Right renal cortex interstitium (tissue), 3 donors: ENCODE results near the gene ARID1B. TPM values are rescaled to one million over a fixed set of nuclear protein-coding genes. Genes with fewer than 3 reads are reported as not detected.
"Not testable (repeated sequence)": the region's sequence is repeated elsewhere in the genome, so short reads cannot be mapped to it uniquely, and the experiment has no call there.

Source experiments
- DNase-seq, 3 donors: peaks; one replicate each; pipeline ENCODE4 v3.0.0-alpha.2; 2013; ENCODE audit warnings: low read depth in 3 of 3, low spot score in 2 of 3
- polyA plus RNA-seq, 3 donors: library from polyadenylated mRNA; unstranded; fragments of 120-200 nt; gene quantifications; one replicate each; pipeline ENCODE4 v1.2.1, GENCODE V29; 2013; ENCODE audit not compliant: insufficient read length in 3 of 3

ARID1B gene
- polyA plus RNA-seq, 3 donors: 70.1 to 75.5 (median 72.6) TPM

DNA sequence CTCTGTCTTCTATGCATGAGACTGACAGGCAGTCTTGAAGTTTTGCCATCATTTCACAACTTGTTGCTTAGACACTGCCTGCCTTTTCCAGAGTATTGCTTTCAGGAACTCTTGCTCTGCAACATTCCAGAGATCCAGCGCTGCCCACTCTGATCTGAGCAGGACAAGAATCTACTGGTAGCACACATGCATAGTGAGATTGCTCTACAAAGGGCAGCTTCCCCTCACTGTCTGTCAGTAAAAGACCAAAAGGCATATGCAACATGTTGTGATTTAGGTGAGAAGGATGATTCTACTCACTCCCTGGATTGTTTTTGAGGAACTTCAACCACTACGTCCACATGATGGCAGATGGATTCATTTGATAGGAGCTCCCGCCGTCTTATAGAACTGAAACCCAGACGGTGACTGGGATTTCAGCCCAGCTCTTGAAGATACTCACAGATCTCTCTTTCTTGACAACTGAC, 259.1 kb downstream of the ARID1B start:
- no peak for DNase-seq

DNA sequence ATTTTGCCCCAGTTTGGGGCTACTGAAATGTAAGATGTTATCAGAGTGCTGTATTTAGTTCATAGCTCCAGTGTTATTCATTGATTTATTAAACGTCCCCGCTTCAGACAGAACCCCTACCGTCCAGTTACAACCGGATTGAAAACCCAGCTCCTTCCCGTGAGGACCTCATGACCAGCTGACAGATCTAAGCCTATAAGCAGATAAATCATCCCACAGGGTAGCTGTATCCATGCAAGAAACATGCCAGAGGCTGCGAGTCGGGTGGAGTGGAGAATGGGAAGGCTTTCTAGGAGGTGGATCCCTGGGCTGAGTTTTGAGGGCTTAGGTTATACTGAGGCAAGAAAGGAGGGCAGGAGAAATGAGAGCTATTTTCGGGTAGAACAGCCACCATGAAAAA, 260.0 kb downstream of the ARID1B start:
- DNase-seq: no peak

DNA sequence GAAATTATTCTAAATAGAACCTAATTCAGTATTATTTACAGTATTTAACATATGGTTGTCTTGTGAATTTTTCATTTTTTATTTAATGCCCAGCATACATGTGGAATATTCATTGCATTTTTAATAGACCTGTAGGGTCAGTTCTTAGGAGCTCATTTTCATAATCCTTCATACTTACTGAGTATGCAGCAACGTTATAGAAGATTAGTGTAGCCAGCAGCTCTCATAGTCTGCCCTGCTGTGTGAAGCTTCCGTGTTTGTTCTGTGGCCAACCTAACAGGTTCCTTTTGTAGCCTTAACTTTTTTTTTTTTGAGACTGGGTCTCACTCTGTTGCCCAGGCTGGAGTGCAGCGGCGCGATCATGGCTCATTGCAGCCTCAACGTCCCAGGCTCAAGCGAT, 261.4 kb downstream of the ARID1B start:
- no peak for DNase-seq

DNA sequence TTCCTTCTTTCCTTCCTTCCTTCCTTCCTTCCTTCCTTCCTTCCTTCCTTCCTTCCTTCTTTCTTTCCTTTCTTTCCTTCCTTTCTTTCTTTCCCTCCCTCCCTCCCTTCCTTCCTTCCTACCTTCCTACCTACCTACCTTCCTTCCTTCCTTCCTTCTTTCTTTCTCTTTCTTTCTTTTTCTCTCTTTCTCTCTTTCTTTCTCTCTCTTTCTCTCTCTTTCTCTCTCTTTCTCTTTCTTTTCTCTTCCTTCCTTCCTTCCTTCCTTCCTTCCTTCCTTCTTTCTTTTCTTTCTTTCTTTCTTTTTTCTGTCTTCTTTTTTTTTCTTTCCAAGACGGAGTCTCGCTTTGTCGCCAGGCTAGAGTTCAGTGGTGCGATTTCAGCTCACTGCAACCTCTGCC, 262.5 kb downstream of the ARID1B start:
- not testable (repeated sequence) for DNase-seq

DNA sequence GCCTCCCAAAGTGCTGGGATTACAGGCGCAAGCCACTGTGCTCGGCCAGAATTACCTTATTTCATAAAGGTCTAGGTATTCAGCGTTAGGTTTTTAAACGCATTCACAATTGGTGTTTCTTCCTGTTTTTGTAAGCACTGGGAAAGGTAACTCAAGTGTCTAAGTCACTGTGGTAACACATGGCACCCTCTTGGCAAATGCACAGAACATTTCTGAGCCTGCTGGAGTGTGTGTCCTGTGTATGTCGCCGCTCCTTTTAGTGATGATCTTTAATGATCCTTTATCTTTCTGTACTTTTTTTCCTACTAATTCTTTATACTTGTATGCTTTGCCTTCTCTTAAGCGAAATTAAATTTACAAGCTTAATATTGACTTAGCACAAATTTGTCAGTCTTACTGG, 263.0 kb downstream of the ARID1B start:
- DNase-seq: no peak

DNA sequence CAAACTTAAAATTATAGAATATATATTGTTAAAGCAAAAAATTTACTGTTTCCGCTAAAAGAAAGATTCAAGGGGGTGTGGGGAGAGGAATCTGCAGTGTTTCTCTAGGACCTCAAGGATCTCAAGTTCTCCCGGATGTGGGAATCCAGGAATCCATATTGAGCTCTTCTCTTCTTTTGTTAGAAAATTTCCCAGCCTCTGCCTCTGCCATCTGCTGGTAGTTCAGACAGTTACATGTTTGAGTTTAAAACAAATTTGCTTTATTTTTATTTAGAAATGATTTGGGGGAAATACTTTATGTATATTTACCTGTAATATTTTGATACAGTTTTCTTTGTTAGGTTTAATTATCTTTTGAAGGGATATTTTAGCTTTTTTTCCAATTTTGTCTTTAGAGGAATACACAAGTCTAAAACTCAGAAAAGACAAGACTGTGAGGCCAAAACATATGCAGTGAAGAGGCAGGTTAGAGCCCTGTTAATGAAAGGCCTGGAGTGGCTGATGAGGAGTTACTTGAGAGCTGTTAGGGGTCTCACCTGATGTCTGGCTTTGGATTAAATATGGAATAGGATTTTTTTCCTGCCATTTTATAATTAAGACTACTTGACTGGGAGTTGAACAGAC, 268.8 kb downstream of the ARID1B start:
- no peak for DNase-seq

DNA sequence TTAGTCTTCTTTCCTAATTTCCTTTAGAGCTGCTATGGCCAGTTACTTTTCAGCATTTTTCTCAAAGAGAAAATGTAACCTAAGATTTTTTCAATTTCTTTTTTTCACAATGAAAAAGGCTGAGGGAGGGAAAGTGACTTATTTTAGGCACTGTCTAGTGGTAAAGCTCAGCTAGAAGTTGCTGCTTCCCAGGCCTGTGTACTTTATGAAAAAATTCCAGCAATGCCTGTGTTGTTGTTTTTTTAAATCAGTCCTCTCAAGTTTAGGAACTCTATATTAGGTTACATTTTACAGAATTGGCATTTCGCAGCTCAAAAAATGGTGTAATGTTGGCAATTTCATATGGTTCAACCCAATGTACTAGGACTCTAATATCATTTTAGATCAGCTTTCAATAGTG, 269.6 kb downstream of the ARID1B start:
- no peak for DNase-seq

DNA sequence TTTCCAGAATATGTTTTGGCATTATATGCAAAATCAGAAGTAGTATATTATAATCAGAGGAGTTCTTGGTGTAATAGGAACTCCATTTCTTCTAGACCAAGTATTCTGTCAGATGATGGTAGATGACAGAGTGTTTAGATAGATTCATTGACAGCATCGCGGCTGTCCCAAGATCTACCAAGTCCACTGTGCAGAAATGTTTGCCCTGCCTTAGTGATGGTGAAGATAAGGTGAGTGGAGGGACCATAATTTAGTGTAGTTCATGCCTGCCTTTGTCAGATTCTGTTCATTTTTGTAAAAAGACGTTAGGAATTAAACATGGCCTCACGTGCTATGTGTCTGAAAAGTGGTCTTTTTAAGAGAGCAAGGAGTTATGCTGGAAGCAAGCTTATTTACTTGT, 270.1 kb downstream of the ARID1B start:
- no peak for DNase-seq

DNA sequence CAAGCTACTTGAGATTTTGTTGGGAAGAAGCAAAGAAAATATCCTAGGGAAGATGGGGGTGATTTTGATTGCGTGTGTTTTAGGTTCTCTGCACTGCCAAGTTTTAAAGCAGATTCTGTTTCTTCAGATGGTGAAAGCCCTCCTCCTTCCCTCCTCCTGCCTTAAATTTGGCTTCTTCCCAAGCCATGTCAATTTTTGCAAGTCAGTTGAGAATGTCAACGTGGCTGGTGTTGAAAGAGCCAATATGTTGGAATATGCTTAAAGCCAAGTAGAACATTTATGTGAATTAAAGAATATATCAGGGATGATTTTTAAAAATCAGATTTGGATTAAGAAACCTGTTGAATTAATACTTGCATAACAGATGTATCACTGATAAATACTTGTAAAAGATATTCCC, 270.8 kb downstream of the ARID1B start:
- DNase-seq: no peak

DNA sequence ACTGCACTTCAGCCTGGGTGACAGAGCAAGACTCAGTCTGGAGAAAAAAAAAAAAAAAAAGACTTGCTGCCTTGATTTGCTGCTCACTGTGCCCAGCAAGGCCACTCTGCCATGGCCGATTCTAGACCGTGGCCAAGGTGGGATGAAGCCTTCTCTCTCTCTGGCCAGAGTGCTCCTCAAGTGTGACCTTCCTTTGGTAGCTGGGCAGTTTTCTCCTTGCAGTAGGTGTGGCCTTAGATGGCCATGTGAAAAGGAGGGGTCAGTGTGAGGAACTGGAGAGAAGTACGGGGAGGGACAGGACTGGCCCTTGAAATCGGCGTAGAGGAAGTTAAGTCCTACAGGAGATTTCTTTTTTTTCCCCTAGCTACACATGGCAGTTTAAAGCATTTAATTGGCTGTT, 272.0 kb downstream of the ARID1B start:
- DNase-seq: no peak

DNA sequence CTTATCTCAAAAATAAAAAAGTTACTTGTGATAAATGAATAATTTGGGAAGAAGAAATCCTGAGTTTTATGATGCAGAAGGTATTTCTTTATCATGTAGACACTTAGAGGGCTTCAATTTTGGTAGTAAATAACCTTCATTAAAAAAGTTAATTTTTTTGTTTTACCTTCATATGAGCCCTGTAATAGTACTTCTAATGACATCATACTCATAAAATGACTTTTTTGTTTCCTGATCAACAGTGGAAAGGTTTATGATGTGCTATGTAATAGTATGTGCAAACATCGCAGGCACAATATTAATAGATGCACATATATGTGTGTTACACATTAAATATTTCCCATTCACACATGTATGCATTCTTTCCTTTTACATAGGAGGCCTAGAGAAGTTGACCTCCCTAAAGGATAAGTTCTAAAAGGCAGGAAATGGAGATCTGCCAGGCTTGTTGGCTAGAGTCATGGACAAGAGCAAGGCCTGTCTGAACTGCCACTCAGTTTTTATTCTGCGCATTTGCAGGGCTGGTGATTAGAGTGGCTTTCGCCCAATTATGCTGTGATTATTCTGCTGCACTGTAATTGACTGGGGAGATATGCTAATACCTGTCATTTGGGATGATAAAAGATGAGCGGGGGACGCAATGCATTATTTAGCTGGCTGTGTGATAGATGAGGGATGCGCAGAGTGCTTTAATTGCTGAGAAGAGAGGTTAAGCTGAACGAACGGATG, 273.5 kb downstream of the ARID1B start:
- no peak for DNase-seq

DNA sequence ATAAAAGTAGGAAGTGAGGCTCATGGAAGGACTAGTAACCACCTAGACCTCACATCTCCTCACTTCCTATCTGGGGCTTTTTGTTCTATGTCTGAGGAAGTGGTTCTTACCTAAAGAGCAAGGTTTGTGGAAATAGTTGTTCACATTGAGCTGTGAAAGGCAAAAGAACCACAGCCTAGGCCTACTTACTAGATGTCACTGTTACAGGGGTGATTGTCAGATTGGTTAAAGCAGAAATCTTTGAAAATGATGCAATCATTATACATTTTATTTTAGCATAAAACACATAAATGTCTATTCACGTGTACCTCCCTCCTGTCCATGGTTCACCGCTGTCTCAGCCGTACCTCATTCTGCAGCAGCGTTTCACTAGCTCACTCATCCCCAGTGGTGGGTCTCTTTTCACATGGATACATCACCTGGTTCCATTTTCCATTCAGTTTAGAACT, 277.4 kb downstream of the ARID1B start:
- DNase-seq: no peak

DNA sequence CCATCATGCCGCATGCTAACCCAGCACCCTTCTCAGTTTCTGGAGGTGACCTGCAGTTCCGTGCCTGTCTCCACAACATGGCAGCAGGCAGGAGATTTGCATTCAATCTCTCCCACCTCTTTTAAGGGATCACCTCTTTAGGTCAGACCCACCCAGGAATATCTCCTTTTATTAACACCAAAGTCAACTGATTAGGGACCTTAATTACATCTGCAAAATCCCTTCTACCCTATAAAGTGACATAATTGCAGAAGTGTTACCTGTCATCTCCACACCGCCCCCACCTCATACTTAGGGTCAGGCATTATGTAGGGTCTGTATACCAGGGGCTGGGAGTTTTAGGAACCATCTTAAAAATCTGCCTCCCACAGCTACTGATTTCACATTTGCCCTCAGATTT, 278.7 kb downstream of the ARID1B start:
- no peak for DNase-seq

DNA sequence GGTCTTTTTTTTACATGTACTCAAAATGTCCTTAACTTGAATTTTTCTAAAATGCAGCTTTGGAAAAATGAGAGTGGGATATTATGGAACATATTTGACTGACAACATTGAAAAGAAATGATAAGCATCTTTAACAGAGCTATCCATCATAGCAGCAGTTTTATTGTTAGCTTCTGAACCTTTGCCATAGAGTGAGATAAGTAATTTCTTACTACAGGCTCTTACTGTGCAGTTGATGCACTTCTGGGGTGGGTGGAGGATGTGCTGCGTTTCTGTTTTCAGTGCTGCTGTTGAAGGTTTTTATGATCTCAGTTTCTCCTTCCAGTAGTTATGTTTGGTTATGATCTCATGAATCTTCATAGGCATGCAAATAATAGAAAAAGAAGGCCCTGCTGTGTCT, 279.1 kb downstream of the ARID1B start:
- no peak for DNase-seq

DNA sequence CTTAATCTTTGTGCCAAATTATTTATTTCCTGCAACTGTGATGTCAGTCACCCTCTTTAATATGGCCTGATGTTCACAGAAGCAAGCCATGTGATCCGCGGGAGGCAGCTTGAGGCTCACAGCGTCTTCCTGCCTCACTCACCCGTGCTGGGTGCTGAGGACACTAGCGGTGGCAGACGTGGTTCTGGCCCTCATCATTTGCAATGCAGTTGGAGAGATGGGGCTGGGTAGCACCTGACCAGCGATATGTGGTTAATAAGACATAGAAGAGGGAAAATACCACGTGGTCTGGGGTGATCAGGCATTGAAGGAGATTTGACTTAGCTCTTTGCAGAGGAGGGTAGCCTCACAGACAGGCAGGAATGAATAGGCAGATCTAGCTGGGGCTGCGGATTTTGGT, 281.4 kb downstream of the ARID1B start:
- no peak for DNase-seq

DNA sequence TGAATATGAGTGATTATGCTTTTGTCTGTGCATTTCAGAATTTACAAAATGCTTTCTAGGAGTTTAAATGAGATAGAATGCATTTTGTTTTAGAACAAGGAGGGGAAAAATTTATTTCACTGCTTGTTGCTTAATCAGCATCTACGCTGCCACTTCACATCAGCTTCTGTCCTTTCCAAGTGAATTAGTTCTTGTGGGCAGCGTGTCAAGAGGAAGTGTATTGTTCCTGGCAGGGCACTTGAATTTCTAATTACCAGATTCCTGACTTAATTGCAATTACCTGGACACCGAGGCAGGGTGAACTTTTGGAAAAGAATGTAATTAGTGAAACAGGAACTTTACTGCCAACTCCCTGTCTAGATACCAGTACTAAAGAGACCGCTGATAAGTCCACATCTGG, 282.6 kb downstream of the ARID1B start:
- no peak for DNase-seq

DNA sequence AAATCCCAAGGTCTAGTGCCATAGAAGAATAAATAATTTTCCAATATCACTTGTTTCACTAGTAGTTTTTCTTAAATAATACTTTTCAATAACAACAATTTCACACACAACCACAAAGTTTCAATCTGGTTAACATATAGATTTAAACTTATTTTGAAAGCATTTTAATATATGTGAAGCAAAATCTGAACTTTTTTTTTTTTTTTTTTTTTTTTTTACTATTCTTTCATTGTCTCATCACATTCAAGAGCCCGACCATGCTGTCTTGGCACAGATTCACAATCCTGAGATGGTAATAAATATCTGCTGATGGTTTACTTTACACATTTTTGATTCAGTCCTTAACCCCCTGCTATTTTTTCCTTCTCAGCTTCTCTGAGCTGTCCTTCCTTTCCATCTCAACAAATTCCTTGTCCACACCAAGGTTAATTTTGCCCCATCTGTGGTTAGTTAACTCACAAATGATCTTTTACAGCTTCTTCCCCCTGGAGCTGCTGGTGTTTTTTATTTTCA, 283.3 kb downstream of the ARID1B start:
- no peak for DNase-seq

DNA sequence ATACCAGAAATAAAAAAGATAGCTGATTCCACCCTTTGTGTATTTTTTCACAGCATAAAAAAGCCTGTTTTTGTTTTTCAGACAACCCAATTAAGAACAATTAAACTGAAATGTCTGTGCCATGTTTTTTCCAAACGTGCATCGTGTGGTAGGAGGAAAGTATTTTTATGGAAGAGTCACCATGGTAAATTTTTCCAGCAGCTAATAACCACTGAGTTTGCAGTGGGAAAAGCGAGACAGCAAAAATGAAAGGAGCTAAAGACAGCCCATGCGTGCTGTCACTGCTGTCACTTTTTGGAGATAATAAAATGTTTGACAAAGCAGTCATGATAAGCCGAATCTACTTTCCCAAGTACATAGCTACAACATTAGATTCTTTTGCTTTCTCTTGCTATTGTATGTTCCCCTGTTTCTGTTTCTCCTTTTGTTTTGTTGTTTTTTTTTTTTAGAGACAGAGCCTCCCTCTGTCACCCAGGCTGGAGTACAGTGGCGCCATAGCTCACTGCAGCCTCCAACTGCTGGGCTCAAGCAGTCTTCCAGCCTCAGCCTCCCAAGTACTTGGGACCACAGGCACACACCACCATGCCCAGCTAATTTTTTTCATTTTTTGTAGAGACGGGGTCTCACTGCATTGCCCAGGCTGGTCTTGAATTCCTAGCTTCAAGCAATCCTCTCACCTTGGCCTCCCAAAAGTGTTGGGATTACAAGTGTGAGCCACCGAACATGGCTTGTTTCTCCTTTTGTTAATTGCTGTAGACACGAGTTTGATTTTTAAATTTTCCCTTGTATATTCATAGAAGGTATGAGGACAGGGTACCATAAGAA, 284.8 kb downstream of the ARID1B start:
- no peak for DNase-seq

DNA sequence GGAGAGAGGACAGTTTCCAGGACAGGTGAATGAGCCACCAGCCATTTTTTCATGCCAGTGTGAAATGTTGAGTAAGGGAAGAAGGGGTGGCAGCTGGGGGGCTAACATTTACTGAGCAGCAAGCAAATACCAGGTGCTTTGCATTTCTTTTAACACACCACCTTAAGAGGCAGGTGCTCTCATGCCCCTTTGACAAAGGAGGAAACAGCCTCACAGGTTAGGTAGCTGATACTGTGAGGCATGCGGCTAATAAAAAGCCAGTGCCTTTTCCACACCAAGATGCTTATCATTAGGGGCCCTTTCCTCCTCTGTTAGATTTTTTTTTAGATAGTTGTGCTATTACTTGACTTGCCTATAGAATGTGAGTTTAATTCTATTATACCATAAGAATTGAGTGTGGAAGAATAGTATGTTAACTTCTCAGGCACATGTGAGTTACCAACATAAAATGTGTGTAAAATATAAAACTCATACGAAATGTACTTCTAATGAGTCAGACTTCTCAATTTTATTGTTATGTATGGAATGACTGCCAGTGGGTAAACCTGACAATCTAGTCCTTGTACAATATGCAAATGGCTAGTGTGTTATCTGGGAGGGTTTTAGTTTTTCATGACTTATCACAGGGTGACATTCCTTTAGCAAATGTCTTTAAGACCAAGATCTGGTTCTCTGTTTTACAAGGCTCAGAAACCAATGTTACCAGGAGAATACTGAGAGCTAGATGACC, 286.2 kb downstream of the ARID1B start:
- no peak for DNase-seq

DNA sequence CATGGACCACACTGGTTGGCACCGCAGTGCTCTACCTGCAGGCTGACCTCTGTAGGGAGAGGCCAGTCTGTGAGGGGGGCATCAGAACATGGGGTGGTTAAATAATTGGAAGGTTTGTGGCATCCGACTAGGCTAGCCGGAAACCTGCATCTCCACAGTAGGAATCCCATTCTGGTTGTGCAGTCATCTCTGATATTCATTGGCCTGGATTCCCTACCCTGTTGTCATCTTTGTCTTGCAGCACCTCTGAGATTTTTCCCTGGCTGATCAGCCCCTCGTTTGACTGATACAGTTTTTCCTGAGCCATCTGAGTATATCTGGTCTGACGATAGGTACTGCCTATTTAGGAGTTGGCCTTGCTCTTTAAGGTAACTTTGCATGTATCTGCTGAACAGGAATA, 286.7 kb downstream of the ARID1B start:
- DNase-seq: no peak

DNA sequence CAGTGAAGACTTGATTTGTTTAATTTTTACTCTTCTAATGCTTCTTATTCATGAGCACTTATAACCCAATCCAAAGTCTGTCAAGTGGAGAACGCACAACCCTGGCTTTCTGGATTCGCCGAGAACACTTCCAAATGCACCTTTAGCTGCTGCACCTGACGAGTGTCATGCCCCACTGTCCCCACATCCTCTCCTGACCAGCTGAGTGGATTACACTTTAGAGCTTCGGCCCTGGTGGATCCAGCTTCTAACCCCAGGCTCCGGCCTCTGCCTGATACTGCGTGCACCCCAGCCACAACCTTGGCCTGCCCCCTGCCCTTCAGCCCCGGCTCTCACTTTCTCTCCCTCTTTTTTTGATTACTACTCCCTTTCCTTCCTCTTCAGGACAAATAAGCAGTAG, 287.3 kb downstream of the ARID1B start:
- no peak for DNase-seq
